GM12878 (cell line): Measurements from ENCODE around the gene NFATC2. TPM values are rescaled to one million over a fixed set of nuclear protein-coding genes. Genes with fewer than 3 reads are reported as not detected.

Experiments used
- ATAC-seq: fragments of 200-7000 bp; cut with Tn5 transposase; 3 replicates; pipeline ENCODE4 v1.9.1; 2020; ENCODE audit warnings: mild to moderate bottlenecking, moderate library complexity
- BruUV-seq: library from RNA; stranded (reverse); fragments of 400-500 nt; replicated peaks from 2 replicates; lab custom pipeline; 2021; lab: Mats Ljungman, UMichigan
- CTCF ChIA-PET: fragments of 300-600 bp; sonication (Branson Sonifier 250); formaldehyde crosslinking; extraction: SDS; loops from one replicate; lab custom pipeline; 2021; ENCODE audit warnings: inconsistent platforms; lab: Yijun Ruan, JAX
- POLR2A ChIA-PET: fragments of 350-600 bp; formaldehyde crosslinking; extraction: SDS; loops from one replicate; lab custom pipeline; 2021; ENCODE audit warnings: inconsistent platforms; lab: Charles Lee
- RAD21 ChIA-PET: fragments of 300-600 bp; sonication (Branson Sonifier 250); formaldehyde crosslinking; loops from one replicate; lab custom pipeline; 2023; ENCODE audit warnings: antibody characterized with exemption; ENCODE audit not compliant: unreplicated experiment; lab: Charles Lee
- SMC1A ChIA-PET: fragments of 300-600 bp; sonication (Branson Sonifier 250); formaldehyde crosslinking; loops from one replicate; lab custom pipeline; 2023; ENCODE audit not compliant: unreplicated experiment, uncharacterized antibody; lab: Charles Lee
- DNase-seq: peaks from one replicate; pipeline ENCODE4 v3.0.0-alpha.2; 2011; ENCODE audit warnings: low read depth, low spot score
- FAIRE-seq: peaks from 3 replicates; lab custom pipeline; 2011; peaks lifted over from hg19 to GRCh38; lab: Jason Lieb, UNC
- H2AFZ ChIP-seq: 2 replicates; pipeline ENCODE4 v1.6.0; 2011; ENCODE audit warnings: low read depth, low read length, control low read depth; ENCODE audit not compliant: control insufficient read depth
- H3K27ac ChIP-seq: 2 replicates; pipeline ENCODE4 v1.5.1; 2011; ENCODE audit warnings: control low read depth; ENCODE audit not compliant: control insufficient read depth, insufficient read depth
- H3K27me3 ChIP-seq, 2 experiments: replicated peaks in 1 of 2; 2 replicates each; pipeline versions ENCODE4 v1.6.0 to v1.6.1; 2011; ENCODE audit warnings: low read length in 1 of 2; ENCODE audit not compliant: control insufficient read depth in 2 of 2, insufficient read depth in 2 of 2
- H3K36me3 ChIP-seq, 2 experiments: 2 replicates each; pipeline ENCODE4 v1.5.1; 2011; ENCODE audit warnings: low read length in 1 of 2; ENCODE audit not compliant: control insufficient read depth in 2 of 2, insufficient read depth in 2 of 2
- H3K4me1 ChIP-seq: 2 replicates; pipeline ENCODE4 v1.6.1; 2011; ENCODE audit warnings: mild to moderate bottlenecking, low read length, moderate library complexity, mixed read lengths; ENCODE audit not compliant: control insufficient read depth, insufficient read depth
- H3K4me2 ChIP-seq: 2 replicates; pipeline ENCODE4 v1.6.0; 2011; ENCODE audit warnings: control low read depth; ENCODE audit not compliant: control insufficient read depth, insufficient read depth
- H3K4me3 ChIP-seq: fragments of 200-600 bp; sonication (generic); 2 replicates; pipeline ENCODE4 v1.5.1; 2016
- H3K79me2 ChIP-seq: 2 replicates; pipeline ENCODE4 v1.6.0; 2011; ENCODE audit warnings: low read length; ENCODE audit not compliant: control insufficient read depth, insufficient read depth
- H3K9ac ChIP-seq: 2 replicates; pipeline ENCODE4 v1.8.0; 2011; ENCODE audit warnings: low read length, control low read depth, mixed read lengths; ENCODE audit not compliant: control insufficient read depth, insufficient read depth
- H3K9me3 ChIP-seq: replicated peaks from 3 replicates; pipeline ENCODE4 v1.5.1; 2011; ENCODE audit warnings: mild to moderate bottlenecking, low read length; ENCODE audit not compliant: control insufficient read depth, insufficient read depth
- H4K20me1 ChIP-seq: 2 replicates; pipeline ENCODE4 v1.6.0; 2011; ENCODE audit not compliant: control insufficient read depth, insufficient read depth
- ASH2L ChIP-seq: fragments of 300-600, 200-600 bp; sonication (generic); IDR thresholded peaks from 2 replicates; pipeline ENCODE4 v1.6.1; 2017; ENCODE audit warnings: low read depth, mild to moderate bottlenecking, borderline replicate concordance
- ATF3 ChIP-seq: IDR thresholded peaks from 2 replicates; pipeline ENCODE4 v1.6.1; 2011; ENCODE audit warnings: low read depth, mild to moderate bottlenecking, low read length, moderate library complexity, borderline replicate concordance; ENCODE audit errors: extremely low read depth
- BCL11A ChIP-seq: IDR thresholded peaks from 2 replicates; pipeline ENCODE4 v1.6.1; 2011; ENCODE audit warnings: low read depth, low read length
- CBX5 ChIP-seq: sonication (generic); IDR thresholded peaks from 2 replicates; pipeline ENCODE4 v1.6.1; 2016; ENCODE audit warnings: low read depth, moderate library complexity, mild to moderate bottlenecking, inconsistent platforms
- E4F1 ChIP-seq: fragments of 450-650 bp; IDR thresholded peaks from 2 replicates; pipeline ENCODE4 v1.6.1; 2018; ENCODE audit warnings: borderline replicate concordance, mild to moderate bottlenecking; ENCODE audit not compliant: partially characterized antibody
- EP300 ChIP-seq, 2 experiments: fragments of 150-350 bp in 1 of 2; IDR thresholded peaks; 2 replicates each; pipeline ENCODE4 v1.6.1; 2011 to 2012; ENCODE audit warnings: low read depth in 2 of 2, low read length in 2 of 2, borderline replicate concordance in 1 of 2, improper control_type of control experiment in 1 of 2, inconsistent platforms in 1 of 2; ENCODE audit not compliant: control insufficient read depth in 1 of 2
- HSF1 ChIP-seq: fragments of 150-350 bp; IDR thresholded peaks from 2 replicates; pipeline ENCODE4 v1.6.1; 2014; ENCODE audit warnings: mild to moderate bottlenecking, low read depth, low read length
- MTA2 ChIP-seq: fragments of 450-650 bp; IDR thresholded peaks from 2 replicates; pipeline ENCODE4 v1.6.1; 2016; ENCODE audit warnings: low read depth, mild to moderate bottlenecking, moderate library complexity
- PAX8 ChIP-seq: fragments of 450-650 bp; IDR thresholded peaks from 2 replicates; pipeline ENCODE4 v1.6.1; 2017; ENCODE audit warnings: mild to moderate bottlenecking, moderate library complexity
- RELB ChIP-seq: fragments of 450-650 bp; IDR thresholded peaks from 2 replicates; pipeline ENCODE4 v1.6.1; 2017; ENCODE audit warnings: low read depth, mild to moderate bottlenecking, moderate library complexity
- SREBF1 ChIP-seq: IDR thresholded peaks from 2 replicates; pipeline ENCODE4 v1.6.1; 2012; ENCODE audit warnings: mild to moderate bottlenecking, low read length
- ZNF622 ChIP-seq: fragments of 450-650 bp; IDR thresholded peaks from 2 replicates; pipeline ENCODE4 v1.6.1; 2017; ENCODE audit warnings: mild to moderate bottlenecking, inconsistent platforms
- WGBS: methylation state at CpG from one replicate; pipeline ENCODE4 v1.1.6; 2016; ENCODE audit warnings: low lambda C conversion rate; ENCODE audit not compliant: insufficient replicate concordance, insufficient coverage; ENCODE audit errors: missing lambda C conversion rate; 5-methylcytosine and 5-hydroxymethylcytosine counted together
- in situ Hi-C: fragments of 300-500 bp; cut with MboI; formaldehyde crosslinking; loops from 9 replicates; pipeline ENCODE4 v1.14.3; 2018; ENCODE audit warnings: mixed read lengths
- intact Hi-C: fragments of 100-400 bp; cut with micrococcal nuclease; formaldehyde crosslinking; loops from one replicate; pipeline ENCODE4 v1.14.2; 2022; ENCODE audit not compliant: unreplicated experiment
- polyA plus RNA-seq, 11 experiments: library from polyadenylated mRNA; depleted of rRNA in 4 of 11; unstranded in 6 of 11; stranded (reverse) in 5 of 11; fragments of >200 nt; fragmentation: Nextera tagmentation in 4 of 11; fragmentation: Illumina TruSeq in 1 of 11; extraction: Ambion mirVana in 4 of 11; extraction: Trizol in 1 of 11; gene quantifications; 1 replicate in 1 of 11; 2 replicates in 10 of 11; pipeline versions ENCODE4 v1.2.1 to v1.2.3, GENCODE V29; 2011 to 2016; ENCODE audit warnings: inconsistent platforms in 2 of 11, missing spikeins in 2 of 11, low read depth in 1 of 11
- total RNA-seq, 4 experiments: library from RNA; depleted of rRNA in 3 of 4; stranded (reverse); fragments of >200 nt in 3 of 4; fragmentation: Illumina TruSeq in 1 of 4; extraction: Trizol in 1 of 4; gene quantifications; 2 replicates each; pipeline versions ENCODE4 v1.2.1 to v1.2.3, GENCODE V29; 2013 to 2021

The NFATC2 gene
- total and polyA plus RNA-seq, 10 of the 15 experiments (the other 5 are each of a cell fraction or from before 2014, with no cell fraction given): 3.3 to 20.0 (median 7.3) TPM

- H2AFZ ChIP-seq: no peak overlapping the region
- no peak overlapping the region for H3K4me3 ChIP-seq
- ChIA-PET RAD21 (no interaction called here), POLR2A (no interaction called here), SMC1A (interaction anchor here (1.2 kb wide), 1 partner anchor 36 kb away, joined by 3 read pairs; no protein-coding TSS in a partner anchor), CTCF (no interaction called here)
- no peak overlapping the region for H3K4me2 ChIP-seq
- H3K79me2 ChIP-seq: no peaks in the 10 kb centered on the region
- H3K9ac ChIP-seq: no peak overlapping the region
- H4K20me1 ChIP-seq: no peaks in the 10 kb centered on the region
- no peaks in the 10 kb centered on the region for H3K9me3 ChIP-seq
- no peak for FAIRE-seq
- intact Hi-C loops (loop anchor here (5.0 kb wide), 1 partner anchor 161 kb away; the partner anchor contains the start of gene NFATC2), in situ Hi-C loops (no loop called here)
- no peaks in the 10 kb centered on the region for H3K27me3 ChIP-seq
- DNase-seq: no peak
- no peak overlapping the region for H3K27ac ChIP-seq
- WGBS: 79% methylated on average over 12 of the region's 12 CpGs
- peaks cover 33% of the 10 kb centered on the region for H3K4me1 ChIP-seq
- no peak for ATAC-seq
- no peak for TF ChIP-seq CBX5
- TF ChIP-seq RELB: no peak
- TF ChIP-seq HSF1: no peak
- TF ChIP-seq ZNF622: no peak
- no peak for TF ChIP-seq ATF3
- TF ChIP-seq ASH2L: no peak
- TF ChIP-seq MTA2: no peak
- TF ChIP-seq E4F1: no peak
- TF ChIP-seq EP300 (IDR thresholded peaks at IDR 0.05; ENCODE audit: borderline replicate concordance in 1 of 2, control insufficient read depth in 1 of 2, low read depth in 2 of 2, low read length in 2 of 2): no peak
- TF ChIP-seq SREBF1: no peak
- TF ChIP-seq BCL11A: no peak
- TF ChIP-seq PAX8: no peak
- no TSS peak for BruUV-seq
- no peaks in the 10 kb centered on the region for H3K36me3 ChIP-seq
Observed at GRCh38 chr20:51381557-51381956, 161.0 kb downstream of the NFATC2 start.
